Inflammatory macrophage (primary cell): Measurements from ENCODE around the gene NANOG.
"Not testable (repeated sequence)": the region's sequence is repeated elsewhere in the genome, so short reads cannot be mapped to it uniquely, and the experiment has no call there.

ENCODE experiments used
- DNase-seq, 2 donors: peaks; one replicate each; pipeline ENCODE4 v3.0.0-alpha.2; 2020 to 2022
- total RNA-seq, 18 experiments: gene quantifications; one replicate each; lab custom pipeline; 2026; ENCODE audit warnings: mixed read lengths in 6 of 18, inconsistent platforms in 2 of 18; lab: John Stamatoyannopoulos, UW

Gene NANOG
- 0 to 0.97 (median 0.14) reads per million in 18 experiments for total RNA-seq

GRCh38 chr12:7788884-7789528 lies at the start of gene NANOG:
NANOG (plus strand) TSS chr12:7789402; CDS start chr12:7789615, 213 bp downstream.
- DNase-seq: not testable (repeated sequence)

- peak; percentile 55 to 76 for DNase-seq
These were observed 42.0 kb upstream of the NANOG start, which contains the start of gene CLEC4C for GRCh38 chr12:7747246-7747645. CLEC4C (minus strand) TSS chr12:7747375; CDS start chr12:7747348, 27 bp downstream.

GRCh38 chr12:7748852-7749251 lies 40.4 kb upstream of the NANOG start:
- DNase-seq: no peak

- no peak for DNase-seq
These were observed 39.8 kb upstream of the NANOG start for GRCh38 chr12:7749442-7749841.

GRCh38 chr12:7750350-7750749 lies 38.9 kb upstream of the NANOG start:
- DNase-seq: no peak

- no peak for DNase-seq
These were observed 37.8 kb upstream of the NANOG start for GRCh38 chr12:7751394-7751793.

GRCh38 chr12:7751941-7752922 lies 37.0 kb upstream of the NANOG start:
- DNase-seq: not testable (repeated sequence)

GRCh38 chr12:7755668-7756067 lies 33.5 kb upstream of the NANOG start:
- DNase-seq: not testable (repeated sequence)

- no peak for DNase-seq
These were observed 32.2 kb upstream of the NANOG start for GRCh38 chr12:7756993-7757392.

- DNase-seq: peak in 1 of 2 donors; percentile 5
These were observed 30.4 kb upstream of the NANOG start for GRCh38 chr12:7758766-7759140.

GRCh38 chr12:7769999-7770398 lies 19.2 kb upstream of the NANOG start:
- DNase-seq: no peak

GRCh38 chr12:7781274-7781673 lies 7.9 kb upstream of the NANOG start:
- no peak for DNase-seq

GRCh38 chr12:7782055-7782454 lies 7.1 kb upstream of the NANOG start:
- DNase-seq: no peak

GRCh38 chr12:7783433-7783832 lies 5.8 kb upstream of the NANOG start:
- not testable (repeated sequence) for DNase-seq

GRCh38 chr12:7784701-7785100 lies 4.5 kb upstream of the NANOG start:
- DNase-seq: peak; percentile 47 to 57

GRCh38 chr12:7787574-7788293 lies 1.5 kb upstream of the NANOG start:
- DNase-seq: peak; percentile 82 to 85

GRCh38 chr12:7788294-7788660 lies 925 bp upstream of the NANOG start:
- peak in 1 of 2 donors; percentile 44 for DNase-seq

GRCh38 chr12:7793211-7793610 lies 4.0 kb downstream of the NANOG start:
- DNase-seq: peak in 1 of 2 donors; percentile 71

- DNase-seq: not testable (repeated sequence)
These were observed 8.1 kb downstream of the NANOG start for GRCh38 chr12:7797269-7797668.

- no peak for DNase-seq
These were observed 8.6 kb downstream of the NANOG start for GRCh38 chr12:7797698-7798398.

GRCh38 chr12:7798750-7799308 lies 9.6 kb downstream of the NANOG start:
- DNase-seq: not testable (repeated sequence)

- no peak for DNase-seq
These were observed 12.3 kb downstream of the NANOG start for GRCh38 chr12:7801460-7801859.
